Measurements from ENCODE around the gene PTGES3L. TPM values are rescaled to one million over a fixed set of nuclear protein-coding genes. Genes with fewer than 3 reads are reported as not detected.
"Not testable (repeated sequence)": the region's sequence is repeated elsewhere in the genome, so short reads cannot be mapped to it uniquely, and the experiment has no call there.

The PTGES3L gene
- polyA plus RNA-seq, 1 donor from 2014 or later = 1.4 TPM

GRCh38 chr17:43018932-43019331 is 39.1 kb upstream of the PTGES3L start:
- Mint-ChIP-seq H3K36me3 (peaks cover 1% of the 10 kb centered on the region), H3K4me3 (peak overlapping the region in 1 of 4 donors; percentile 96)

GRCh38 chr17:43018008-43018853 is 38.4 kb upstream of the PTGES3L start:
- H3K36me3 Mint-ChIP-seq = peaks cover 1% of the 10 kb centered on the region
- peak overlapping the region in 1 of 4 donors; percentile 96 for H3K4me3 Mint-ChIP-seq
- peak overlapping the region; percentile 40 to 85 (median 47) for H3K27ac Mint-ChIP-seq
- H3K9me3 Mint-ChIP-seq = no peaks in the 10 kb centered on the region
- H3K27me3 Mint-ChIP-seq = no peaks in the 10 kb centered on the region
- peaks cover 9 to 11% (median 11%) of the 10 kb centered on the region in 3 donors for H3K4me1 Mint-ChIP-seq

More at GRCh38 chr17:43018932-43019331, 39.1 kb upstream of the PTGES3L start:
- H3K27me3 Mint-ChIP-seq = no peaks in the 10 kb centered on the region
- no peaks in the 10 kb centered on the region for H3K9me3 Mint-ChIP-seq
- peaks cover 9 to 11% (median 11%) of the 10 kb centered on the region in 3 donors for H3K4me1 Mint-ChIP-seq
- peak overlapping the region in 1 of 3 donors; percentile 47 for H3K27ac Mint-ChIP-seq

- Mint-ChIP-seq H3K4me1 (peaks cover 7 to 11% (median 8%) of the 10 kb centered on the region in 3 donors), H3K27ac (peak overlapping the region in 1 of 3 donors; percentile 90), H3K9me3 (no peaks in the 10 kb centered on the region), H3K4me3 (no peak overlapping the region), H3K36me3 (peaks cover 1% of the 10 kb centered on the region), H3K27me3 (no peaks in the 10 kb centered on the region)
Measured at GRCh38 chr17:43016216-43016615, 36.3 kb upstream of the PTGES3L start.

- no peak overlapping the region for H3K27ac Mint-ChIP-seq
- H3K4me1 Mint-ChIP-seq = peaks cover 8 to 11% (median 8%) of the 10 kb centered on the region in 3 donors
- peaks cover 1% of the 10 kb centered on the region for H3K36me3 Mint-ChIP-seq
- H3K9me3 Mint-ChIP-seq = no peaks in the 10 kb centered on the region
- no peaks in the 10 kb centered on the region for H3K27me3 Mint-ChIP-seq
- H3K4me3 Mint-ChIP-seq = no peak overlapping the region
Measured at GRCh38 chr17:43015579-43015978, 35.7 kb upstream of the PTGES3L start.

GRCh38 chr17:43014649-43015542 is 35.0 kb upstream of the PTGES3L start:
- peaks cover 8 to 14% (median 12%) of the 10 kb centered on the region in 3 donors for H3K4me1 Mint-ChIP-seq
- H3K4me3 Mint-ChIP-seq = peak overlapping the region in 1 of 4 donors; percentile 60
- no peak overlapping the region for H3K27ac Mint-ChIP-seq
- H3K9me3 Mint-ChIP-seq = no peaks in the 10 kb centered on the region
- H3K36me3 Mint-ChIP-seq = peaks cover 1% of the 10 kb centered on the region
- no peaks in the 10 kb centered on the region for H3K27me3 Mint-ChIP-seq

- Mint-ChIP-seq H3K4me1 (peaks cover 8 to 14% (median 8%) of the 10 kb centered on the region in 3 donors), H3K27me3 (no peaks in the 10 kb centered on the region), H3K27ac (no peak overlapping the region), H3K4me3 (no peak overlapping the region), H3K9me3 (no peaks in the 10 kb centered on the region), H3K36me3 (peaks cover 1% of the 10 kb centered on the region)
Measured at GRCh38 chr17:43014020-43014648, 34.3 kb upstream of the PTGES3L start.

GRCh38 chr17:43013296-43013695 is 33.4 kb upstream of the PTGES3L start:
- H3K9me3 Mint-ChIP-seq = no peaks in the 10 kb centered on the region
- peaks cover 1% of the 10 kb centered on the region for H3K36me3 Mint-ChIP-seq
- peak overlapping the region in 1 of 3 donors; percentile 92 for H3K27ac Mint-ChIP-seq
- peaks cover 0 to 12% (median 6%) of the 10 kb centered on the region in 3 donors for H3K4me1 Mint-ChIP-seq
- H3K4me3 Mint-ChIP-seq = no peak overlapping the region
- no peaks in the 10 kb centered on the region for H3K27me3 Mint-ChIP-seq

- H3K9me3 Mint-ChIP-seq = no peaks in the 10 kb centered on the region
- no peak overlapping the region for H3K27ac Mint-ChIP-seq
- H3K4me3 Mint-ChIP-seq = peak overlapping the region in 1 of 4 donors; percentile 83
Measured at GRCh38 chr17:43011728-43012472, 32.0 kb upstream of the PTGES3L start.

GRCh38 chr17:43010667-43011308 is 30.9 kb upstream of the PTGES3L start:
- Mint-ChIP-seq H3K27ac (no peak overlapping the region), H3K27me3 (no peaks in the 10 kb centered on the region), H3K4me3 (peak overlapping the region in 1 of 4 donors; percentile 22), H3K9me3 (no peaks in the 10 kb centered on the region), H3K4me1 (peaks cover 8 to 15% (median 10%) of the 10 kb centered on the region in 3 donors), H3K36me3 (peaks cover 1% of the 10 kb centered on the region)

More at GRCh38 chr17:43011728-43012472, 32.0 kb upstream of the PTGES3L start:
- Mint-ChIP-seq H3K27me3 (no peaks in the 10 kb centered on the region), H3K36me3 (peaks cover 1% of the 10 kb centered on the region), H3K4me1 (peaks cover 1 to 8% (median 5%) of the 10 kb centered on the region in 3 donors)

GRCh38 chr17:43006639-43007551 is 27.0 kb upstream of the PTGES3L start, which contains the start of gene IFI35:
TSS of gene IFI35 (plus strand) at chr17:43006784. CDS start at chr17:43006948, 164 bp downstream.
- no peaks in the 10 kb centered on the region for H3K36me3 Mint-ChIP-seq
- H3K4me1 Mint-ChIP-seq = peaks cover 8 to 15% (median 10%) of the 10 kb centered on the region in 3 donors
- H3K9me3 Mint-ChIP-seq = no peaks in the 10 kb centered on the region
- peak within 1 kb of the TSS; percentile 98 to 100 (median 100) for H3K4me3 Mint-ChIP-seq
- peak within 1 kb of the TSS; percentile 94 to 99 (median 98) for H3K27ac Mint-ChIP-seq
- H3K27me3 Mint-ChIP-seq = no peaks in the 10 kb centered on the region

- Mint-ChIP-seq H3K9me3 (no peaks in the 10 kb centered on the region), H3K4me1 (peaks cover 8 to 18% (median 9%) of the 10 kb centered on the region in 3 donors), H3K36me3 (no peaks in the 10 kb centered on the region), H3K27ac (peak overlapping the region; percentile 56 to 73 (median 71)), H3K27me3 (no peaks in the 10 kb centered on the region), H3K4me3 (peak overlapping the region in 2 of 4 donors; percentile 34 to 65)
Measured at GRCh38 chr17:43003542-43004172, 23.8 kb upstream of the PTGES3L start.

- H3K27ac Mint-ChIP-seq, H3K9me3 Mint-ChIP-seq, H3K27me3 Mint-ChIP-seq, H3K36me3 Mint-ChIP-seq: not testable (repeated sequence)
- peak overlapping the region in 1 of 4 donors; percentile 41 for H3K4me3 Mint-ChIP-seq
- H3K4me1 Mint-ChIP-seq = peaks cover 6 to 18% (median 7%) of the 10 kb centered on the region in 3 donors
Measured at GRCh38 chr17:43000894-43001293, 21.0 kb upstream of the PTGES3L start.

Measured in IgD-negative memory B cell (primary cell).